ENCODE data around the gene GCLM.

GRCh38 chr1:93840956-93841482 is 68.2 kb downstream of the GCLM start:
- TF ChIP-seq CTCF (conservative IDR thresholded peaks at IDR 0.05; ENCODE audit: low read depth, low read length) = no peak
- TF ChIP-seq EZH2 (IDR thresholded peaks at IDR 0.05; ENCODE audit: borderline replicate concordance, low read depth, low read length, poor library complexity, severe bottlenecking) = no peak
